Measurements from ENCODE around the gene SFSWAP. TPM values are rescaled to one million over a fixed set of nuclear protein-coding genes. Genes with fewer than 3 reads are reported as not detected.

The SFSWAP gene
- polyA plus RNA-seq, 4 donors = 19.7 to 34.7 (median 33.4) TPM

- peaks cover 11 to 68% (median 18%) of the 10 kb centered on the region in 3 donors for H3K36me3 ChIP-seq (ENCODE audit: control insufficient read depth in 3 of 3, insufficient read depth in 2 of 3, low read depth in 1 of 3, low read length in 3 of 3)
- FAIRE-seq = no peak
These were observed 40.4 kb downstream of the SFSWAP start for GRCh38 chr12:131751335-131751734.

GRCh38 chr12:131752451-131752850 lies 41.6 kb downstream of the SFSWAP start:
- no peaks in the 10 kb centered on the region for H3K27me3 ChIP-seq (ENCODE audit: control insufficient read depth in 3 of 3, insufficient read depth in 3 of 3, low read length in 3 of 3)
- FAIRE-seq = no peak
- no peak overlapping the region for H3K27ac ChIP-seq (ENCODE audit: low read depth in 1 of 3, low read length in 2 of 3)
- no peak for DNase-seq
- no peaks in the 10 kb centered on the region for H3K9me3 ChIP-seq (ENCODE audit: control insufficient read depth in 2 of 2, insufficient read depth in 1 of 2, low read depth in 1 of 2, low read length in 1 of 2)
- H3K36me3 ChIP-seq (ENCODE audit: control insufficient read depth in 3 of 3, insufficient read depth in 2 of 3, low read depth in 1 of 3, low read length in 3 of 3) = peaks cover 15 to 70% (median 18%) of the 10 kb centered on the region in 3 donors
- WGBS, 3 donors = 87 to 96% (median 90%) methylated on average over 11 of the region's 11 CpGs
- H3K4me3 ChIP-seq (ENCODE audit: low read depth in 1 of 3, low read length in 3 of 3) = no peak overlapping the region
- H3K4me1 ChIP-seq (ENCODE audit: control insufficient read depth in 3 of 3, insufficient read depth in 2 of 3, low read depth in 1 of 3, low read length in 2 of 3) = no peaks in the 10 kb centered on the region

More at GRCh38 chr12:131751335-131751734, 40.4 kb downstream of the SFSWAP start:
- no peak overlapping the region for H3K27ac ChIP-seq (ENCODE audit: low read depth in 1 of 3, low read length in 2 of 3)
- 86 to 93% (median 93%) methylated on average over 7 of the region's 7 CpGs for WGBS, 3 donors
- H3K27me3 ChIP-seq (ENCODE audit: control insufficient read depth in 3 of 3, insufficient read depth in 3 of 3, low read length in 3 of 3) = no peaks in the 10 kb centered on the region
- no peak overlapping the region for H3K4me3 ChIP-seq (ENCODE audit: low read depth in 1 of 3, low read length in 3 of 3)
- H3K9me3 ChIP-seq (ENCODE audit: control insufficient read depth in 2 of 2, insufficient read depth in 1 of 2, low read depth in 1 of 2, low read length in 1 of 2) = no peaks in the 10 kb centered on the region
- no peak for DNase-seq
- no peaks in the 10 kb centered on the region for H3K4me1 ChIP-seq (ENCODE audit: control insufficient read depth in 3 of 3, insufficient read depth in 2 of 3, low read depth in 1 of 3, low read length in 2 of 3)

DNA sequence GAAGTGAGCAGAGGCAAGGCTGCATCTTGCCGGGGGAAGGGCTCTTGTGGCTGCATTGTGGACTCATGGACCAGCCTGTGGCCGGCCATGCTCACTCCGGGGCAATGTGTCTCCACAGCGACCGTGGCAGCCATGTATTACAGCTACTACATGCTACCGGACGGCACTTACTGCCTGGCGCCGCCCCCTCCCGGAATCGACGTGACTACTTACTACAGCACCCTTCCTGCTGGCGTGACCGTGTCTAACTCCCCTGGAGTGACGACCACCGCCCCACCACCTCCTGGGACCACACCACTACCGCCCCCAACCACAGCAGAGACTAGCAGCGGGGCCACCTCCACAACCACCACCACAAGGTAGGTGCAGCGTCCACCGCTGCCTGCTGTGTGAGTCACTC lies 42.1 kb downstream of the SFSWAP start:
- WGBS, 3 donors = 93 to 96% (median 95%) methylated on average over 20 of the region's 20 CpGs
- H3K27me3 ChIP-seq (ENCODE audit: control insufficient read depth in 3 of 3, insufficient read depth in 3 of 3, low read length in 3 of 3) = no peaks in the 10 kb centered on the region
- H3K27ac ChIP-seq (ENCODE audit: low read depth in 1 of 3, low read length in 2 of 3) = no peak overlapping the region
- no peak for DNase-seq
- no peaks in the 10 kb centered on the region for H3K9me3 ChIP-seq (ENCODE audit: control insufficient read depth in 2 of 2, insufficient read depth in 1 of 2, low read depth in 1 of 2, low read length in 1 of 2)
- H3K36me3 ChIP-seq (ENCODE audit: control insufficient read depth in 3 of 3, insufficient read depth in 2 of 3, low read depth in 1 of 3, low read length in 3 of 3) = peaks cover 19 to 71% (median 24%) of the 10 kb centered on the region in 3 donors
- no peak for FAIRE-seq
- no peak overlapping the region for H3K4me3 ChIP-seq (ENCODE audit: low read depth in 1 of 3, low read length in 3 of 3)
- no peaks in the 10 kb centered on the region for H3K4me1 ChIP-seq (ENCODE audit: control insufficient read depth in 3 of 3, insufficient read depth in 2 of 3, low read depth in 1 of 3, low read length in 2 of 3)

- no peaks in the 10 kb centered on the region for H3K27me3 ChIP-seq (ENCODE audit: control insufficient read depth in 3 of 3, insufficient read depth in 3 of 3, low read length in 3 of 3)
- WGBS, 3 donors = 96 to 98% (median 96%) methylated on average over 8 of the region's 8 CpGs
- H3K4me3 ChIP-seq (ENCODE audit: low read depth in 1 of 3, low read length in 3 of 3) = no peak overlapping the region
- no peak for DNase-seq
- no peaks in the 10 kb centered on the region for H3K4me1 ChIP-seq (ENCODE audit: control insufficient read depth in 3 of 3, insufficient read depth in 2 of 3, low read depth in 1 of 3, low read length in 2 of 3)
- H3K27ac ChIP-seq (ENCODE audit: low read depth in 1 of 3, low read length in 2 of 3) = no peak overlapping the region
- no peak for FAIRE-seq
- no peaks in the 10 kb centered on the region for H3K9me3 ChIP-seq (ENCODE audit: control insufficient read depth in 2 of 2, insufficient read depth in 1 of 2, low read depth in 1 of 2, low read length in 1 of 2)
- peaks cover 19 to 78% (median 28%) of the 10 kb centered on the region in 3 donors for H3K36me3 ChIP-seq (ENCODE audit: control insufficient read depth in 3 of 3, insufficient read depth in 2 of 3, low read depth in 1 of 3, low read length in 3 of 3)
These were observed 42.9 kb downstream of the SFSWAP start for GRCh38 chr12:131753757-131754156.

GRCh38 chr12:131754184-131754583 lies 43.3 kb downstream of the SFSWAP start:
- Histone ChIP-seq H3K9me3 (ENCODE audit: control insufficient read depth in 2 of 2, insufficient read depth in 1 of 2, low read depth in 1 of 2, low read length in 1 of 2) (no peaks in the 10 kb centered on the region), H3K4me1 (ENCODE audit: control insufficient read depth in 3 of 3, insufficient read depth in 2 of 3, low read depth in 1 of 3, low read length in 2 of 3) (no peaks in the 10 kb centered on the region), H3K27ac (ENCODE audit: low read depth in 1 of 3, low read length in 2 of 3) (no peak overlapping the region), H3K27me3 (ENCODE audit: control insufficient read depth in 3 of 3, insufficient read depth in 3 of 3, low read length in 3 of 3) (no peaks in the 10 kb centered on the region), H3K36me3 (ENCODE audit: control insufficient read depth in 3 of 3, insufficient read depth in 2 of 3, low read depth in 1 of 3, low read length in 3 of 3) (peaks cover 19 to 76% (median 28%) of the 10 kb centered on the region in 3 donors), H3K4me3 (ENCODE audit: low read depth in 1 of 3, low read length in 3 of 3) (no peak overlapping the region)
- 97% methylated on average over 17 of the region's 17 CpGs for WGBS, 3 donors
- FAIRE-seq = no peak
- DNase-seq = no peak

DNA sequence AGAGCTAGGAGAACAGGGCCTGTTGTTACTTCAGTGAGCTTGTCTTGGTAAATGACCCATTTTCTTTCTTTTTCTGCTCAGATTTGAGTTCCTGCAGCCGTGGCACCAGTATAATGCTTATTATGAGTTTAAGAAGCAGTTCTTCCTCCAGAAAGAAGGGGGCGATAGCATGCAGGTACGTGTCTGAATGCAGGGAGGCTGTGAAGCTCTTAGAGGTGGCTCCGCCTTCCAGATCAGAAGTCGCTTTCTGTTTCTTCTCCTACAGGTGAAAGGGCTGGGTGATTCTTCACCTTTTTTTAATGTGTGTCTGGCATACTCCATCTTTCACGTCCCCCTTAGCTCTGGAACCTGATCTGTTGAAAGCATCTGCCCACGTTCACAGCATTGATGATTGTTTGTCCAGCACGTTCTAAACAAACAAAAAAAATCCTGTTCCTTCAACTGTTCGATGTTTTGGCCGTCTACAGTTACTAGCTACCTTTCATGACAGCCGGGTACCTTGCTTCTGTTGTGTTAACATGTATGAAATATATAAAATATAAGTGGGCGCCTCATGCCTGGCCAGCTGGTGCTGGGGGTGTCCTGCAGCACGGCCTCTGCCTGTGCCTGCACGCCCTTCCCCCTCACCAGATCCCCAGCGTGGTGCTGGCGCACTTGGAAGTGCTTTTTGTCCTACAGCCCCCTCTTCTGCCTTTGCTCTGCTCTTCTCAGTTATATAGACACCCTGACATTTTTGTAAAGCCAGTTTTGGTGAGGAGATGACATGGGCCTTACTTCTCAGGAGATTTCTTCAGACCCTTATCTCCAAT lies 44.6 kb downstream of the SFSWAP start:
- no peak for FAIRE-seq
- H3K36me3 ChIP-seq (ENCODE audit: control insufficient read depth in 3 of 3, insufficient read depth in 2 of 3, low read depth in 1 of 3, low read length in 3 of 3) = peaks cover 19 to 64% (median 28%) of the 10 kb centered on the region in 3 donors

DNA sequence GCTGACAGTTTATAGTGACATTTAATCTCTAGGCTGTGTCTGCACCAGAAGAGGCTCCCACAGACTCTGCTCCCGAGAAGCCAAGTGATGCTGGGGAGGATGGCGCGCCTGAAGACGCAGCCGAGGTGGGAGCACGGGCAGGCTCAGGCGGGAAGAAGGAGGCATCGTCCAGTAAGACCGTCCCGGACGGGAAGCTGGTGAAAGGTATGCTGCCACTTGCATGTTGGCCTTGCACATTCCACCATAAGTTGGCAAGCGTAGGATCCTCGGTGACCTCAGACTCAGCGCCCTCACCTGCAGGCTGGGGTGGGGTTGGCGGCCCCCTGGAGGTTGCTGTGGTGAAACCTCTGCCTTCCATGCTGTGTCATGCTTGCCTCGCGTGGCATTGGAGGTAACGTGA lies 45.6 kb downstream of the SFSWAP start:
- Histone ChIP-seq H3K36me3 (ENCODE audit: control insufficient read depth in 3 of 3, insufficient read depth in 2 of 3, low read depth in 1 of 3, low read length in 3 of 3) (peaks cover 17 to 64% (median 28%) of the 10 kb centered on the region in 3 donors), H3K27me3 (ENCODE audit: control insufficient read depth in 3 of 3, insufficient read depth in 3 of 3, low read length in 3 of 3) (no peaks in the 10 kb centered on the region), H3K9me3 (ENCODE audit: control insufficient read depth in 2 of 2, insufficient read depth in 1 of 2, low read depth in 1 of 2, low read length in 1 of 2) (no peaks in the 10 kb centered on the region), H3K27ac (ENCODE audit: low read depth in 1 of 3, low read length in 2 of 3) (no peak overlapping the region), H3K4me1 (ENCODE audit: control insufficient read depth in 3 of 3, insufficient read depth in 2 of 3, low read depth in 1 of 3, low read length in 2 of 3) (no peaks in the 10 kb centered on the region), H3K4me3 (ENCODE audit: low read depth in 1 of 3, low read length in 3 of 3) (no peak overlapping the region)
- 95 to 97% (median 97%) methylated on average over 18 of the region's 18 CpGs for WGBS, 3 donors
- DNase-seq (no peak), FAIRE-seq (no peak)

More for the DNA sequence above, 44.6 kb downstream of the SFSWAP start:
- WGBS, 3 donors = 90 to 92% (median 91%) methylated on average over 16 of the region's 16 CpGs
- Histone ChIP-seq H3K27me3 (ENCODE audit: control insufficient read depth in 3 of 3, insufficient read depth in 3 of 3, low read length in 3 of 3) (no peaks in the 10 kb centered on the region), H3K27ac (ENCODE audit: low read depth in 1 of 3, low read length in 2 of 3) (no peak overlapping the region), H3K4me3 (ENCODE audit: low read depth in 1 of 3, low read length in 3 of 3) (no peak overlapping the region), H3K9me3 (ENCODE audit: control insufficient read depth in 2 of 2, insufficient read depth in 1 of 2, low read depth in 1 of 2, low read length in 1 of 2) (no peaks in the 10 kb centered on the region), H3K4me1 (ENCODE audit: control insufficient read depth in 3 of 3, insufficient read depth in 2 of 3, low read depth in 1 of 3, low read length in 2 of 3) (no peaks in the 10 kb centered on the region)
- peak in 1 of 2 donors; percentile 21 for DNase-seq

DNA sequence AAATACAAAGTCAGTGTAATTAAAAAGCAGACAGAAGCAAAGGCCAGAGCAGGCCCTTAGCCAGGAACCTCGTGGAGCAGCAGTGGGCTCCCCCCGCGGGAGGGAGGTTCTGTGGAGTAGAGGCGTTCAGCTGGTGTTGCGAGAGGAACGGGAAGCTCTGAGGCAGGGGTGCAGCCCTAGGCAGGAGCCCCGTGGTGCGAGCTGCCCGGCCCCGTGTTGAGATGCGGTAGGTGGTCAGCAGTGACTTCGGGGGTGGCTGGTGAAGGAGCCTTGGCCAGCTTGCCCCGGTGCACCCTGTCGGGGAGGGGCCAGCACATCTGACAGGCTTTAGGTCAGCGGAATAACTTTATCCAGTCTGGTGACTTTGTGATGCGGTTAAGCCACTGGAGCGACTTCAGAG lies 46.2 kb downstream of the SFSWAP start:
- DNase-seq = no peak
- 96 to 97% (median 96%) methylated on average over 17 of the region's 17 CpGs for WGBS, 3 donors
- no peak for FAIRE-seq
- H3K27ac ChIP-seq (ENCODE audit: low read depth in 1 of 3, low read length in 2 of 3) = no peak overlapping the region
- no peak overlapping the region for H3K4me3 ChIP-seq (ENCODE audit: low read depth in 1 of 3, low read length in 3 of 3)
- no peaks in the 10 kb centered on the region for H3K9me3 ChIP-seq (ENCODE audit: control insufficient read depth in 2 of 2, insufficient read depth in 1 of 2, low read depth in 1 of 2, low read length in 1 of 2)
- peaks cover 17 to 67% (median 28%) of the 10 kb centered on the region in 3 donors for H3K36me3 ChIP-seq (ENCODE audit: control insufficient read depth in 3 of 3, insufficient read depth in 2 of 3, low read depth in 1 of 3, low read length in 3 of 3)
- H3K27me3 ChIP-seq (ENCODE audit: control insufficient read depth in 3 of 3, insufficient read depth in 3 of 3, low read length in 3 of 3) = no peaks in the 10 kb centered on the region
- H3K4me1 ChIP-seq (ENCODE audit: control insufficient read depth in 3 of 3, insufficient read depth in 2 of 3, low read depth in 1 of 3, low read length in 2 of 3) = no peaks in the 10 kb centered on the region
